Pancreas (tissue), 10 donors: Measurements from ENCODE around the gene GID8. TPM values are rescaled to one million over a fixed set of nuclear protein-coding genes. Genes with fewer than 3 reads are reported as not detected.

Experiments
- ATAC-seq, 4 donors: fragments of 200-7000 bp; cut with Tn5 transposase; one replicate each; pipeline versions ENCODE4 v1.8.0 to v1.9.1; 2020; ENCODE audit warnings: mild to moderate bottlenecking in 4 of 4, moderate library complexity in 4 of 4
- DNase-seq, 6 donors: peaks; one replicate each; pipeline ENCODE4 v3.0.0-alpha.2; 2020
- FAIRE-seq: peaks from 2 replicates; lab custom pipeline; 2012; peaks lifted over from hg19 to GRCh38; lab: Jason Lieb, UNC
- H3K27ac ChIP-seq, 4 donors: fragments of 200-600 bp; sonication (generic); 1 replicate in 3 of 4; 2 replicates in 1 of 4; pipeline versions ENCODE4 v1.5.0 to v1.8.0; 2020
- H3K27me3 ChIP-seq, 4 donors: fragments of 200-600 bp; one replicate each; pipeline ENCODE4 v1.8.0; 2021
- H3K36me3 ChIP-seq, 3 donors: fragments of 200-600 bp; sonication (generic) in 1 of 3; one replicate each; pipeline versions ENCODE4 v1.5.0 to v1.8.0; 2020 to 2021
- H3K4me1 ChIP-seq, 3 donors: fragments of 200-600 bp; one replicate each; pipeline ENCODE4 v1.8.0; 2021
- H3K4me3 ChIP-seq, 4 donors: fragments of 200-600 bp; sonication (generic) in 2 of 4; one replicate each; pipeline versions ENCODE4 v1.5.0 to v1.8.0; 2020 to 2021
- H3K9me3 ChIP-seq, 4 donors: fragments of 200-600 bp; one replicate each; pipeline ENCODE4 v1.8.0; 2021
- CTCF ChIP-seq, 4 donors: fragments of 200-600 bp; sonication (generic) in 3 of 4; IDR thresholded peaks; one replicate each; pipeline versions ENCODE4 v1.5.0 to v1.8.0; 2021; ENCODE audit warnings: antibody characterized with exemption in 4 of 4
- WGBS, 2 donors: extraction: QIAGEN DNeasy Blood & Tissue Kit; methylation state at CpG; one replicate each; pipeline ENCODE4 v1.1.7; 2013; 5-methylcytosine and 5-hydroxymethylcytosine counted together
- intact Hi-C, 3 donors: fragments of 100-400 bp; cut with DNase I; formaldehyde crosslinking; loops; one replicate each; pipeline versions ENCODE4 v1.11.1 to v1.14.2; 2022
- polyA plus RNA-seq, 2 donors: library from polyadenylated mRNA; stranded (reverse); fragments of 200-250 nt; gene quantifications; one replicate each; pipeline ENCODE4 v1.2.3, GENCODE V29; 2013
- total RNA-seq, 6 donors: library from RNA; stranded (reverse); fragmentation: NEBNext Ultra II Directional in 4 of 6; extraction: Animal tissue kit (Norgen Biotek cat#: 25700) in 4 of 6; gene quantifications; one replicate each; pipeline versions ENCODE4 v1.2.1 to v1.2.4, GENCODE V29; 2021 to 2023
- donor health status: healthy with polysubstance abuse.
- donor health status: DM: no; HTN: no; CAD: no; lungs with moderate emphysema.
- donor health status: DM: no; HTN: no; CAD: no.
- donor health status: control.
- donor health status: control.
- donor health status: Bipolar disorder and iron deficiency.
- donor health status: DM: yes; HTN: yes; CAD: no.
- donor health status: DM: no; HTN: no; CAD: no.
- donor health status: DM: no; HTN: no; CAD: no.
- donor health status: DM: yes; HTN: yes; CAD: no.

Gene GID8
- total and polyA plus RNA-seq, 8 donors = 6.0 to 22.4 (median 15.5) TPM

GRCh38 chr20:62984666-62985443 lies 46.9 kb downstream of the GID8 start:
- no peaks in the 10 kb centered on the region for H3K36me3 ChIP-seq

GRCh38 chr20:62985444-62985778 lies 47.5 kb downstream of the GID8 start:
- H3K9me3 ChIP-seq = no peaks in the 10 kb centered on the region
- H3K4me1 ChIP-seq = no peaks in the 10 kb centered on the region
- intact Hi-C loops = no loop called here
- no peak overlapping the region for H3K4me3 ChIP-seq
- ATAC-seq = no peak
- peaks cover 0 to 8% (median 0%) of the 10 kb centered on the region in 4 donors for H3K27me3 ChIP-seq
- no peak for DNase-seq
- H3K27ac ChIP-seq = no peak overlapping the region
- FAIRE-seq = no peak
- no peak for TF ChIP-seq CTCF (IDR thresholded peaks at IDR 0.05)
- no peaks in the 10 kb centered on the region for H3K36me3 ChIP-seq
- 63 to 64% methylated on average over 14 of the region's 14 CpGs for WGBS, 2 donors

More at GRCh38 chr20:62984666-62985443, 46.9 kb downstream of the GID8 start:
- intact Hi-C loops = no loop called here
- TF ChIP-seq CTCF (IDR thresholded peaks at IDR 0.05) = no peak
- ATAC-seq (no peak), DNase-seq (no peak), FAIRE-seq (no peak)
- Histone ChIP-seq H3K9me3 (no peaks in the 10 kb centered on the region), H3K4me1 (no peaks in the 10 kb centered on the region), H3K27me3 (peaks cover 0 to 8% (median 0%) of the 10 kb centered on the region in 4 donors), H3K27ac (no peak overlapping the region), H3K4me3 (no peak overlapping the region)
- WGBS, 2 donors = 67 to 72% methylated on average over 18 of the region's 18 CpGs

GRCh38 chr20:62986257-62986800 lies 48.4 kb downstream of the GID8 start:
- no peak for ATAC-seq
- no peak overlapping the region for H3K27ac ChIP-seq
- 52 to 71% methylated on average over 6 of the region's 6 CpGs for WGBS, 2 donors
- no peak for DNase-seq
- no peak for FAIRE-seq
- H3K4me3 ChIP-seq = no peak overlapping the region
- intact Hi-C loops = no loop called here
- H3K9me3 ChIP-seq = no peaks in the 10 kb centered on the region
- TF ChIP-seq CTCF (IDR thresholded peaks at IDR 0.05) = no peak
- H3K36me3 ChIP-seq = no peaks in the 10 kb centered on the region
- peaks cover 0 to 8% (median 0%) of the 10 kb centered on the region in 4 donors for H3K27me3 ChIP-seq
- H3K4me1 ChIP-seq = no peaks in the 10 kb centered on the region

- Histone ChIP-seq H3K4me1 (no peaks in the 10 kb centered on the region), H3K4me3 (no peak overlapping the region), H3K27me3 (peaks cover 0 to under 1% (median 0%) of the 10 kb centered on the region in 4 donors), H3K36me3 (no peaks in the 10 kb centered on the region), H3K27ac (no peak overlapping the region), H3K9me3 (no peaks in the 10 kb centered on the region)
- no peak for FAIRE-seq
- WGBS, 2 donors = 39 to 42% methylated on average over 10 of the region's 10 CpGs
- no peak for TF ChIP-seq CTCF (IDR thresholded peaks at IDR 0.05)
- intact Hi-C loops = no loop called here
- no peak for DNase-seq
- no peak for ATAC-seq
Observed at GRCh38 chr20:62987114-62987513, 49.2 kb downstream of the GID8 start.

- no peak for TF ChIP-seq CTCF (IDR thresholded peaks at IDR 0.05)
- no peak for ATAC-seq
- Histone ChIP-seq H3K27ac (no peak overlapping the region), H3K9me3 (no peaks in the 10 kb centered on the region), H3K4me1 (no peaks in the 10 kb centered on the region), H3K36me3 (no peaks in the 10 kb centered on the region), H3K27me3 (no peaks in the 10 kb centered on the region), H3K4me3 (no peak overlapping the region)
- 42 to 58% methylated on average over 11 of the region's 11 CpGs for WGBS, 2 donors
- intact Hi-C loops = no loop called here
- FAIRE-seq = no peak
- DNase-seq = no peak
Observed at GRCh38 chr20:62989201-62989601, 51.3 kb downstream of the GID8 start.
